Gastrocnemius medialis (tissue), 4 donors: ENCODE data around the gene COL4A6. TPM values are rescaled to one million over a fixed set of nuclear protein-coding genes. Genes with fewer than 3 reads are reported as not detected.

Source experiments
- ATAC-seq, 2 donors: fragments of 150-250 bp; one replicate each; pipeline ENCODE4 v1.9.1; 2016
- DNase-seq, 2 donors: peaks; one replicate each; pipeline ENCODE4 v3.0.0-alpha.2; 2019
- H3K27ac ChIP-seq, 4 donors: fragments of 200-600 bp; sonication (generic); 1 replicate in 1 of 4; 2 replicates in 3 of 4; pipeline ENCODE4 v1.5.1; 2016 to 2018; ENCODE audit warnings: mild to moderate bottlenecking in 2 of 4, moderate library complexity in 1 of 4
- H3K27me3 ChIP-seq, 3 donors: fragments of 200-600 bp; sonication (generic) in 2 of 3; 1 replicate in 1 of 3; 2 replicates in 2 of 3; pipeline versions ENCODE4 v1.5.1 to v1.6.0; 2016 to 2019; ENCODE audit warnings: mild to moderate bottlenecking in 1 of 3, moderate library complexity in 1 of 3
- H3K36me3 ChIP-seq, 2 donors: fragments of 200-600 bp; sonication (generic) in 1 of 2; one replicate each; pipeline ENCODE4 v1.5.1; 2017 to 2018
- H3K4me1 ChIP-seq, 2 donors: fragments of 200-600 bp; sonication (generic) in 1 of 2; one replicate each; pipeline ENCODE4 v1.5.1; 2016 to 2017; ENCODE audit warnings: mild to moderate bottlenecking in 2 of 2
- H3K4me3 ChIP-seq, 4 donors: fragments of 200-600 bp; sonication (generic) in 3 of 4; 1 replicate in 1 of 4; 2 replicates in 3 of 4; pipeline ENCODE4 v1.5.1; 2016 to 2019; ENCODE audit warnings: mild to moderate bottlenecking in 2 of 4
- H3K9me3 ChIP-seq, 3 donors: fragments of 200-600 bp; sonication (generic) in 2 of 3; 1 replicate in 1 of 3; 2 replicates in 2 of 3; pipeline ENCODE4 v1.5.1; 2016 to 2019
- POLR2A ChIP-seq, 2 donors: fragments of 450-650 bp; IDR thresholded peaks; one replicate each; pipeline ENCODE4 v1.6.1; 2017; ENCODE audit warnings: antibody characterized with exemption in 2 of 2, mild to moderate bottlenecking in 2 of 2, moderate library complexity in 2 of 2
- in situ Hi-C, 4 donors: fragments of 200-750 bp; cut with MboI; loops; one replicate each; pipeline versions ENCODE4 v1.15.0 to v1.8.0; 2017; ENCODE audit warnings: low sequenced_read_pairs in 4 of 4
- intact Hi-C: fragments of 100-400 bp; cut with DNase I; formaldehyde crosslinking; loops from one replicate; pipeline ENCODE4 v1.15.1; 2023; ENCODE audit warnings: low total_unique reads
- total RNA-seq, 4 donors: library from RNA; depleted of rRNA; stranded (reverse); fragments of >200 nt; gene quantifications; one replicate each; pipeline versions ENCODE4 v1.1.0 to v1.2.3, GENCODE V29; 2016
- TF ChIP-seq, protein P1 (sequence below), 5 experiments: fragments of 450-650 bp in 3 of 5; fragments of 200-600 bp in 2 of 5; sonication (generic) in 2 of 5; IDR thresholded peaks in 4 of 5; conservative IDR thresholded peaks in 1 of 5; 1 replicate in 4 of 5; 2 replicates in 1 of 5; pipeline ENCODE4 v1.5.1; 2016 to 2019; ENCODE audit warnings: antibody characterized with exemption in 5 of 5, mild to moderate bottlenecking in 3 of 5, moderate library complexity in 3 of 5

The COL4A6 gene
- total RNA-seq, 4 donors from 2014 or later = 0.42 to 1.4 (median 0.81) TPM

DNA sequence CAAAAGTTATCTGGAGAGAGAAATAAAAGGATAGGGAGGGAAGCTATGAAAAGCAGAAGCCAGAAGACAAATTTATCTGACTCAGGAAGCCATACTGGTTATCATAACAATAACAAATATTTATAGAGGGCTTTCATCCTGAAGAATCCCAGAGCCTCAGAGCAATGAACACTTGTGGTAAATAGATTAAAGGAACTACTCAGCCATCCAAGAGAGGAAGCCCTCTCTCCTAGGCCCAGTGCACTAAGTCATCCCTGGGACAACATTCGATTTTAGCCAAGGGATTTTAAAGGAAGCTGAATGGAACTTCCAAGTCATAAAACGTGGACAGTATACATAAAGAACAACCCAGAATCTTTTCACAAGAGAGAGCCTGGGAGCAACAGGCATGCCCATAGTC is 76.9 kb downstream of the COL4A6 start:
- no peak for ATAC-seq
- Histone ChIP-seq H3K36me3 (no peaks in the 10 kb centered on the region), H3K27me3 (no peaks in the 10 kb centered on the region), H3K4me1 (no peaks in the 10 kb centered on the region), H3K9me3 (no peaks in the 10 kb centered on the region), H3K4me3 (no peak overlapping the region), H3K27ac (no peak overlapping the region)
- intact Hi-C loops = no loop called here
- in situ Hi-C loops = no loop called here
- no peak for DNase-seq
- TF ChIP-seq, protein P1, sequence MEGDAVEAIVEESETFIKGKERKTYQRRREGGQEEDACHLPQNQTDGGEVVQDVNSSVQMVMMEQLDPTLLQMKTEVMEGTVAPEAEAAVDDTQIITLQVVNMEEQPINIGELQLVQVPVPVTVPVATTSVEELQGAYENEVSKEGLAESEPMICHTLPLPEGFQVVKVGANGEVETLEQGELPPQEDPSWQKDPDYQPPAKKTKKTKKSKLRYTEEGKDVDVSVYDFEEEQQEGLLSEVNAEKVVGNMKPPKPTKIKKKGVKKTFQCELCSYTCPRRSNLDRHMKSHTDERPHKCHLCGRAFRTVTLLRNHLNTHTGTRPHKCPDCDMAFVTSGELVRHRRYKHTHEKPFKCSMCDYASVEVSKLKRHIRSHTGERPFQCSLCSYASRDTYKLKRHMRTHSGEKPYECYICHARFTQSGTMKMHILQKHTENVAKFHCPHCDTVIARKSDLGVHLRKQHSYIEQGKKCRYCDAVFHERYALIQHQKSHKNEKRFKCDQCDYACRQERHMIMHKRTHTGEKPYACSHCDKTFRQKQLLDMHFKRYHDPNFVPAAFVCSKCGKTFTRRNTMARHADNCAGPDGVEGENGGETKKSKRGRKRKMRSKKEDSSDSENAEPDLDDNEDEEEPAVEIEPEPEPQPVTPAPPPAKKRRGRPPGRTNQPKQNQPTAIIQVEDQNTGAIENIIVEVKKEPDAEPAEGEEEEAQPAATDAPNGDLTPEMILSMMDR (IDR thresholded peaks at IDR 0.05 in 4 of 5, conservative IDR thresholded peaks at IDR 0.05 in 1 of 5) = no peak
- no peak for TF ChIP-seq POLR2A (IDR thresholded peaks at IDR 0.05)

DNA sequence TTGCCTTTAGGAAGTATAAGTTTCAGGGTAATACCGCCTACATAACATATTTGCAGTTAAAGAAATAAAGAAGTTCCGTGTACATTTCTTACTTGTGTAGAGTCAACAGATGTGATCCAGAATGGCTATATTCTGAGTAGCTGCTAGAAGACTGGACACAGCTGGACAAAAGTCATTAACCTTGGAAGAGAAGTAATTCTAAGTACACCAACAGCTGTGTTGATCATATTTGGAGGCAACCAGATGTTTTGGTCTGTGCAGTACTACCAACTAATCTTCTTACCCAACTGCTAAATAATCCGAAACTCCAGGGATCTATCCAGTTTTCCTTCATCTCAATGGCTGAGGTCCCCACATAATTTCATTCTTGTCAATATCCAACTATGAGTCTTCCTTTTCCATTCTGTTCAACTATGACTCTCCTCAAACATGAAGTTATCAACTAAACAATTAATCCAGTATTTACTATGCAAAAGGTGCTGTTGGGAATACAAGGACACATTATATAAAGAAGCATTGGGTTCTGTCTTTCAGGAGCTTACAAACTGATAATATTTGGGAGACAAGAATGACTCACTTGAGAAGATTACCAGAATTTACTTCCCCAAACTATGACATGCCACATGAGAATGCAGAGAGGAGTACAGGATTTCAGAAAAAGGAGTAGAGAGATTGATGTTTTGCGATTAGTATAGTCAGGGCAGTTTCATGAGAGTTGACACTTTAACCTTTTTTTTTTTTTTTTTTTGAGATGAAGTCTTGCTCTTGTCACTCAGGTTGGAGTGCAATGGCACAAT is 78.2 kb downstream of the COL4A6 start:
- Histone ChIP-seq H3K4me3 (no peak overlapping the region), H3K27ac (no peak overlapping the region), H3K36me3 (no peaks in the 10 kb centered on the region), H3K27me3 (no peaks in the 10 kb centered on the region), H3K9me3 (no peaks in the 10 kb centered on the region), H3K4me1 (no peaks in the 10 kb centered on the region)
- ATAC-seq = no peak
- intact Hi-C loops (no loop called here), in situ Hi-C loops (no loop called here)
- TF ChIP-seq, protein P1 (IDR thresholded peaks at IDR 0.05 in 4 of 5, conservative IDR thresholded peaks at IDR 0.05 in 1 of 5) = no peak
- no peak for DNase-seq

DNA sequence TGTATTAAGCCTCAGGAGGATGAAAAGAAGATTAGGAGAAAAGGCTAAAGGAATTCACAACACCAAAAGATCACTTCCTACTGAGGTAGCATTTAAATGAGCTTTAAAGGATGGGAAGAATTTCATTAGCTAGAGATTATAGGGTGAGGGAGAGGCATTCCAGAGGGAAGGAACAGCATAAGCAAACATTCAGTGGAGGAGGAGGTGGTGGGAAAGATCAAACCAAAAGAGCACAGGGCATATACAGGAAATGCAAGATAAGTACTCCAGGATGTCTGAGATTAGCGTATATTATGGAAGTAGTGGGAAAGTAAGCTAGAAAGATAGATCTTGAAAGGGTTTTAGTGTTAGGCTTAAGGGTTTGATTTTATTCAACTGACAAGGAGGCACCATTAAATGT is 84.8 kb downstream of the COL4A6 start:
- ATAC-seq (no peak), DNase-seq (no peak)
- Histone ChIP-seq H3K27ac (no peak overlapping the region), H3K4me1 (peaks cover 0 to 4% of the 10 kb centered on the region in 2 donors), H3K27me3 (no peaks in the 10 kb centered on the region), H3K4me3 (no peak overlapping the region), H3K36me3 (no peaks in the 10 kb centered on the region), H3K9me3 (no peaks in the 10 kb centered on the region)
- intact Hi-C loops (no loop called here), in situ Hi-C loops (no loop called here)
- TF ChIP-seq, protein P1 (IDR thresholded peaks at IDR 0.05 in 4 of 5, conservative IDR thresholded peaks at IDR 0.05 in 1 of 5) = no peak
- no peak for TF ChIP-seq POLR2A (IDR thresholded peaks at IDR 0.05)

DNA sequence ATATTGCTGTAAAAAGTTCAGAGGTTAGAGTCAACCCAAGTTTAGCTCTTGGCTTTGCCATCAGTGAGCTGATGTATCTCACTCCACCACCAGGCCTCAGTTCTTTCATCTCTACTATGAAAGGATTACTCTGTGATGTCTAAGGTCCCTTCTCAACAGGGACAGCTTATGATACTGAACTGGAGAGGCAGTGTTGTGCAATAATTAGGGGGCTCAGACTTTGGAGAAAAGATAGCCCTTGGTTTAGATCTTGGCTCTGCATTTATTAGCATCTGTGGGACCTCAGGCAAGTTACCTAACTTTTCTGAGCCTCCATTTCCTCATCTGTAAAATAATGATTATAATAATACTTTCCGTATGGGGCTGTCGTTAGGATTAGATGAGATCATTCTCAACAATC is 89.0 kb downstream of the COL4A6 start:
- no peak overlapping the region for H3K4me3 ChIP-seq
- TF ChIP-seq, protein P1 (IDR thresholded peaks at IDR 0.05 in 4 of 5, conservative IDR thresholded peaks at IDR 0.05 in 1 of 5) = no peak
- no peak for TF ChIP-seq POLR2A (IDR thresholded peaks at IDR 0.05)
- no peaks in the 10 kb centered on the region for H3K36me3 ChIP-seq
- no peaks in the 10 kb centered on the region for H3K9me3 ChIP-seq
- DNase-seq (no peak), ATAC-seq (no peak)
- intact Hi-C loops (no loop called here), in situ Hi-C loops (no loop called here)
- H3K27ac ChIP-seq = no peak overlapping the region
- peaks cover 0 to 5% of the 10 kb centered on the region in 2 donors for H3K4me1 ChIP-seq
- no peaks in the 10 kb centered on the region for H3K27me3 ChIP-seq

- in situ Hi-C loops = no loop called here
- H3K27ac ChIP-seq = no peak overlapping the region
- no peak for ATAC-seq
- DNase-seq = no peak
- no peaks in the 10 kb centered on the region for H3K36me3 ChIP-seq
- H3K27me3 ChIP-seq = no peaks in the 10 kb centered on the region
- TF ChIP-seq, protein P1 (IDR thresholded peaks at IDR 0.05 in 4 of 5, conservative IDR thresholded peaks at IDR 0.05 in 1 of 5) = no peak
- TF ChIP-seq POLR2A (IDR thresholded peaks at IDR 0.05) = no peak
- H3K9me3 ChIP-seq = no peaks in the 10 kb centered on the region
- no peak overlapping the region for H3K4me3 ChIP-seq
- intact Hi-C loops = no loop called here
- peaks cover 0 to 5% of the 10 kb centered on the region in 2 donors for H3K4me1 ChIP-seq
These were observed 89.7 kb downstream of the COL4A6 start for GRCh38 chrX:108348525-108348924.
